Uterus (tissue), 4 donors: ENCODE measurements around the gene IFI44. TPM values are rescaled to one million over a fixed set of nuclear protein-coding genes. Genes with fewer than 3 reads are reported as not detected.

Experiments used
- DNase-seq, 2 donors: peaks; one replicate each; pipeline ENCODE4 v3.0.0-alpha.2; 2019 to 2020
- H3K27ac ChIP-seq, 2 donors: fragments of 200-600 bp; sonication (generic); 1 replicate in 1 of 2; 2 replicates in 1 of 2; pipeline ENCODE4 v1.5.1; 2016 to 2018
- H3K27me3 ChIP-seq, 2 donors: fragments of 200-600 bp; sonication (generic); one replicate each; pipeline ENCODE4 v1.5.1; 2018 to 2019; ENCODE audit warnings: control low read depth in 1 of 2
- H3K36me3 ChIP-seq, 2 donors: fragments of 200-600 bp; sonication (generic); one replicate each; pipeline ENCODE4 v1.5.1; 2019; ENCODE audit warnings: control low read depth in 1 of 2
- H3K4me1 ChIP-seq, 2 donors: fragments of 200-600 bp; sonication (generic); one replicate each; pipeline ENCODE4 v1.5.1; 2018 to 2019; ENCODE audit warnings: control low read depth in 1 of 2
- H3K4me3 ChIP-seq, 2 donors: fragments of 200-600 bp; sonication (generic); 1 replicate in 1 of 2; 2 replicates in 1 of 2; pipeline ENCODE4 v1.5.1; 2018 to 2019; ENCODE audit warnings: mild to moderate bottlenecking in 1 of 2
- H3K9me3 ChIP-seq, 2 donors: fragments of 200-600 bp; sonication (generic); one replicate each; pipeline ENCODE4 v1.5.1; 2019; ENCODE audit warnings: control low read depth in 1 of 2
- CTCF ChIP-seq, 4 experiments: fragments of 200-600 bp in 2 of 4; fragments of 450-650 bp in 2 of 4; sonication (generic) in 2 of 4; IDR thresholded peaks; one replicate each; pipeline ENCODE4 v1.5.1; 2016 to 2019; ENCODE audit warnings: antibody characterized with exemption in 4 of 4, mild to moderate bottlenecking in 2 of 4, moderate library complexity in 1 of 4
- POLR2A ChIP-seq, 2 donors: fragments of 450-650 bp; IDR thresholded peaks; one replicate each; pipeline ENCODE4 v1.6.1; 2016; ENCODE audit warnings: antibody characterized with exemption in 2 of 2, mild to moderate bottlenecking in 1 of 2, moderate library complexity in 1 of 2
- intact Hi-C: fragments of 100-400 bp; cut with DNase I; formaldehyde crosslinking; loops from one replicate; pipeline ENCODE4 v1.15.1; 2023; ENCODE audit warnings: low total_unique reads
- total RNA-seq, 4 donors: library from RNA; depleted of rRNA in 3 of 4; stranded (reverse); fragments of >200 nt in 3 of 4; gene quantifications; one replicate each; pipeline versions ENCODE4 v1.1.0 to v1.2.4, GENCODE V29; 2014 to 2023
- donor health status: DM: yes; HTN: yes; CAD: no.

IFI44 gene
- total RNA-seq, 4 donors from 2014 or later: 10.6 to 77.1 (median 47.7) TPM

GRCh38 chr1:78607334-78607927 is 42.2 kb upstream of the IFI44 start:
- TF ChIP-seq POLR2A (IDR thresholded peaks at IDR 0.05) (no peak), CTCF (IDR thresholded peaks at IDR 0.05) (peak; percentile 52 to 74 (median 69))
- DNase-seq: no peak
- Histone ChIP-seq H3K36me3 (no peaks in the 10 kb centered on the region), H3K4me1 (peaks cover 0 to 6% of the 10 kb centered on the region in 2 donors), H3K27me3 (no peaks in the 10 kb centered on the region), H3K9me3 (no peaks in the 10 kb centered on the region), H3K27ac (no peak overlapping the region), H3K4me3 (no peak overlapping the region)
- intact Hi-C loops: loop anchor here (5.0 kb wide), 1 partner anchor 460 kb away; no protein-coding TSS in a partner anchor

- Histone ChIP-seq H3K4me3 (no peak overlapping the region), H3K36me3 (no peaks in the 10 kb centered on the region), H3K27ac (no peak overlapping the region), H3K4me1 (peaks cover 0 to 6% of the 10 kb centered on the region in 2 donors), H3K9me3 (no peaks in the 10 kb centered on the region), H3K27me3 (no peaks in the 10 kb centered on the region)
- TF ChIP-seq CTCF (IDR thresholded peaks at IDR 0.05) (no peak), POLR2A (IDR thresholded peaks at IDR 0.05) (no peak)
- intact Hi-C loops: loop anchor here (5.0 kb wide), 1 partner anchor 461 kb away; no protein-coding TSS in a partner anchor
- DNase-seq: no peak
Observed at GRCh38 chr1:78607944-78608343, 41.7 kb upstream of the IFI44 start.

- peak; percentile 55 to 72 for DNase-seq
- H3K27ac ChIP-seq: no peak overlapping the region
- TF ChIP-seq CTCF (IDR thresholded peaks at IDR 0.05) (peak; percentile 82 to 94 (median 90)), POLR2A (IDR thresholded peaks at IDR 0.05) (no peak)
- intact Hi-C loops: loop anchor here (10.0 kb wide), 1 partner anchor 57 kb away; no protein-coding TSS in a partner anchor
- H3K36me3 ChIP-seq: no peaks in the 10 kb centered on the region
- H3K4me1 ChIP-seq: peaks cover 0 to 5% of the 10 kb centered on the region in 2 donors
- H3K4me3 ChIP-seq: no peak overlapping the region
- H3K9me3 ChIP-seq: no peaks in the 10 kb centered on the region
- no peaks in the 10 kb centered on the region for H3K27me3 ChIP-seq
Observed at GRCh38 chr1:78617615-78618026, 32.0 kb upstream of the IFI44 start.

GRCh38 chr1:78619032-78619431 is 30.6 kb upstream of the IFI44 start:
- no peak for DNase-seq
- intact Hi-C loops: loop anchor here (10.0 kb wide), 1 partner anchor 56 kb away; no protein-coding TSS in a partner anchor
- Histone ChIP-seq H3K36me3 (no peaks in the 10 kb centered on the region), H3K9me3 (no peaks in the 10 kb centered on the region), H3K27ac (peak overlapping the region; percentile 70 to 90), H3K27me3 (no peaks in the 10 kb centered on the region), H3K4me3 (no peak overlapping the region), H3K4me1 (peaks cover 0 to 5% of the 10 kb centered on the region in 2 donors)
- TF ChIP-seq POLR2A (IDR thresholded peaks at IDR 0.05): no peak
- TF ChIP-seq CTCF (IDR thresholded peaks at IDR 0.05): no peak

GRCh38 chr1:78619446-78619802 is 30.2 kb upstream of the IFI44 start:
- Histone ChIP-seq H3K36me3 (no peaks in the 10 kb centered on the region), H3K9me3 (no peaks in the 10 kb centered on the region), H3K27me3 (no peaks in the 10 kb centered on the region), H3K4me3 (peak overlapping the region; percentile 21 to 24), H3K4me1 (peaks cover 0 to 5% of the 10 kb centered on the region in 2 donors), H3K27ac (peak overlapping the region; percentile 70 to 90)
- TF ChIP-seq CTCF (IDR thresholded peaks at IDR 0.05) (no peak), POLR2A (IDR thresholded peaks at IDR 0.05) (peak in 1 of 2 donors; percentile 29)
- intact Hi-C loops: loop anchor here (10.0 kb wide), 1 partner anchor 55 kb away; no protein-coding TSS in a partner anchor
- DNase-seq: no peak
